K562 (cell line): Measurements from ENCODE around the gene WDR54. TPM values are rescaled to one million over a fixed set of nuclear protein-coding genes. Genes with fewer than 3 reads are reported as not detected.

ENCODE experiments used
- ELF4 ChIP-seq: fragments of 450-650 bp; formaldehyde crosslinking; IDR thresholded peaks from 2 replicates; pipeline ENCODE4 v1.4.0; 2022; ENCODE audit warnings: missing genetic modification characterization
- HDAC2 ChIP-seq: fragments of 450-650 bp; IDR thresholded peaks from 2 replicates; pipeline ENCODE4 v1.6.1; 2016; ENCODE audit warnings: mild to moderate bottlenecking
- KAT2B ChIP-seq: IDR thresholded peaks from one replicate; pipeline ENCODE4 v1.6.1; 2012; ENCODE audit warnings: low read depth, mild to moderate bottlenecking, control low read depth, inconsistent platforms, low read length, moderate library complexity
- NR4A1 ChIP-seq, 2 experiments: fragments of 250-450 bp in 1 of 2; fragments of 450-650 bp in 1 of 2; sonication (Bioruptor Pico) in 1 of 2; IDR thresholded peaks; 2 replicates each; pipeline versions ENCODE4 v1.4.0 to v1.6.1; 2016 to 2020; ENCODE audit warnings: mild to moderate bottlenecking in 2 of 2, missing compliant biosample characterization in 1 of 2, missing genetic modification characterization in 1 of 2, moderate library complexity in 1 of 2
- POLR2H ChIP-seq: IDR thresholded peaks from 2 replicates; pipeline ENCODE4 v1.6.1; 2016; ENCODE audit warnings: missing genetic modification characterization, low read depth, mild to moderate bottlenecking, control low read depth, missing compliant biosample characterization, moderate library complexity
- RBM25 ChIP-seq: fragments of 200-400 bp; formaldehyde crosslinking; IDR thresholded peaks from 2 replicates; pipeline ENCODE4 v1.6.1; 2018; ENCODE audit warnings: low read length, low read depth, moderate library complexity; ENCODE audit not compliant: severe bottlenecking
- SRF ChIP-seq, 2 experiments: fragments of 250-450, 450-650 bp in 1 of 2; sonication (Bioruptor Pico) in 1 of 2; sonication (generic) in 1 of 2; formaldehyde crosslinking; IDR thresholded peaks; 2 replicates each; pipeline versions ENCODE4 v1.5.0 to v1.5.1; 2020 to 2022; ENCODE audit warnings: mild to moderate bottlenecking in 1 of 2, missing genetic modification reagents in 1 of 2
- TAF7 ChIP-seq: fragments of 450-650 bp; IDR thresholded peaks from 2 replicates; pipeline ENCODE4 v1.6.1; 2016; ENCODE audit warnings: missing genetic modification characterization, missing compliant biosample characterization
- TAF9B ChIP-seq: fragments of 450-650 bp; IDR thresholded peaks from 2 replicates; pipeline ENCODE4 v1.6.1; 2018; ENCODE audit warnings: mild to moderate bottlenecking; ENCODE audit not compliant: partially characterized antibody
- ZNF644 ChIP-seq: fragments of 200-800 bp; sonication (Bioruptor generic); IDR thresholded peaks from 2 replicates; pipeline ENCODE4 v1.6.1; 2016; ENCODE audit warnings: low read depth, missing genetic modification characterization, missing compliant biosample characterization
- polyA plus RNA-seq, 8 experiments: library from polyadenylated mRNA; depleted of rRNA in 4 of 8; stranded (reverse) in 5 of 8; unstranded in 3 of 8; fragments of >200 nt; fragmentation: Nextera tagmentation in 2 of 8; fragmentation: Illumina TruSeq in 1 of 8; extraction: Ambion mirVana in 2 of 8; extraction: Trizol in 1 of 8; gene quantifications; 2 replicates each; pipeline versions ENCODE4 v1.2.1 to v1.2.3, GENCODE V29; 2011 to 2014; ENCODE audit warnings: inconsistent platforms in 1 of 8, missing spikeins in 1 of 8
- total RNA-seq, 7 experiments: library from RNA; depleted of rRNA in 6 of 7; stranded (reverse); fragments of >200 nt in 6 of 7; fragmentation: Illumina TruSeq in 2 of 7; extraction: Trizol in 2 of 7; gene quantifications; 2 replicates each; pipeline versions ENCODE4 v1.2.1 to v1.2.3, GENCODE V29; 2011 to 2021; ENCODE audit warnings: low replicate concordance in 1 of 7
- TF ChIP-seq, protein P1 (sequence below): fragments of 250-450 bp; sonication (Bioruptor Pico); IDR thresholded peaks from 2 replicates; pipeline ENCODE4 v1.6.1; 2021; ENCODE audit warnings: mild to moderate bottlenecking
- TF ChIP-seq, protein P2 (sequence below), 2 experiments: fragments of 450-650 bp in 1 of 2; sonication (generic) in 1 of 2; formaldehyde crosslinking; conservative IDR thresholded peaks; 2 replicates each; pipeline versions ENCODE4 v1.4.0 to v1.8.1; 2020 to 2022; ENCODE audit warnings: mild to moderate bottlenecking in 1 of 2, missing genetic modification reagents in 1 of 2
- TF ChIP-seq, protein P3 (sequence below): IDR thresholded peaks from 2 replicates; pipeline ENCODE4 v1.6.1; 2014; ENCODE audit warnings: antibody characterized with exemption
- TF ChIP-seq, protein P4 (sequence below), 2 experiments: fragments of 450-650 bp in 1 of 2; IDR thresholded peaks; 2 replicates each; pipeline ENCODE4 v1.6.1; 2011 to 2017; ENCODE audit warnings: low read depth in 2 of 2, antibody characterized with exemption in 1 of 2, borderline replicate concordance in 1 of 2, low read length in 1 of 2, mild to moderate bottlenecking in 1 of 2, mixed read lengths in 1 of 2; ENCODE audit not compliant: control insufficient read depth in 1 of 2
- TF ChIP-seq, protein P5 (sequence below): fragments of 450-650 bp; IDR thresholded peaks from 2 replicates; pipeline ENCODE4 v1.6.1; 2016
- TF ChIP-seq, protein P6 (sequence below): fragments of 450-650 bp; conservative IDR thresholded peaks from 2 replicates; pipeline ENCODE4 v1.6.1; 2016; ENCODE audit warnings: missing genetic modification characterization, low read depth, mild to moderate bottlenecking, control low read depth, missing compliant biosample characterization

The WDR54 gene
- total and polyA plus RNA-seq, 9 of the 15 experiments (the other 6 are each of a cell fraction or from before 2014, with no cell fraction given) = 5.2 to 15.2 (median 7.4) TPM

DNA sequence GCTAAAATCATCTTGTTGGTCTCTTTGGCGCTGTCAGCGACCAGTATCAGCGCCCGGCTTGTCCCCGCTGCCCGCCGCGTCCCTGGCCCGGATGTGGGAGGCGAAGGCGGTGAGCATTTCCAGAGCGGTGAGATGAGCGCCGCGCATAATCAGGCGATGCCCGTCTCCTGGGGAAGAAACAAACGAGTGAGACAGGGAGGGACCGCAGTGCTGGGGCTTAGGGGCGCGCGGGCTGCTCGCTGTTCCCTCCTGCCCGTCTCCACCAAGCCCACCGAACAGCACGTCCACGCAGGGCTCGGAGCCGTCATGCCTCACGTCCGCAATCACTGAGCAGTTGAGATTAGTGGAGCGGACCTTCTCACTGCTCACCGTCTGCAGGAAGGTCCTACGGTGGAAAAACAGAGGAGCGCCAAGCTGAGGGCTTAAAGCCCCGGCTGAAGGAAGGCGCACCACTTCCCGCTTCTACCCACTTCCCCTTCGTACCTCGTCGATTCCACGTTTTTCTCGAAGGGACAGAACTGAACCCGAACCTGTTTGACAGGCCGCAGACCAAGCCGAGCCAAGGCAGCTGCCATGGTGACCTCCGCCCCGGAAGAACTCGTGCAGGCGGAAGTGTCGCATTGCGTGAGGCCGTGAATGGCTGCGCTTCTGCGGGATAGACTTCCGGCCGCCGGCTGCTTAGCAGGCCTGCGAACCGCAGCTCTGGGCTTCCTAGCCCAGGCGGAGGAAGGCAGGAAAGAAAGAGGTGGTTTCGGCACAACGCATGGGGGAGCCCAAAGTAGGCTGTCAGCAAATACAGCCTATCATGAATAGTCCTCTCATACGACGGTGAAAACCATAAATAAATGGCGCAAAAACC lies 50.8 kb downstream of the WDR54 start, which contains the start of gene MRPL53 (continued):
- TF ChIP-seq, protein P1, sequence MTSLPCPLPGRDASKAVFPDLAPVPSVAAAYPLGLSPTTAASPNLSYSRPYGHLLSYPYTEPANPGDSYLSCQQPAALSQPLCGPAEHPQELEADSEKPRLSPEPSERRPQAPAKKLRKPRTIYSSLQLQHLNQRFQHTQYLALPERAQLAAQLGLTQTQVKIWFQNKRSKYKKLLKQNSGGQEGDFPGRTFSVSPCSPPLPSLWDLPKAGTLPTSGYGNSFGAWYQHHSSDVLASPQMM (CRISPR knock-in tag) = no peak
- no peak for TF ChIP-seq KAT2B
- TF ChIP-seq, protein P2, sequence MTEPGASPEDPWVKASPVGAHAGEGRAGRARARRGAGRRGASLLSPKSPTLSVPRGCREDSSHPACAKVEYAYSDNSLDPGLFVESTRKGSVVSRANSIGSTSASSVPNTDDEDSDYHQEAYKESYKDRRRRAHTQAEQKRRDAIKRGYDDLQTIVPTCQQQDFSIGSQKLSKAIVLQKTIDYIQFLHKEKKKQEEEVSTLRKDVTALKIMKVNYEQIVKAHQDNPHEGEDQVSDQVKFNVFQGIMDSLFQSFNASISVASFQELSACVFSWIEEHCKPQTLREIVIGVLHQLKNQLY (CRISPR knock-in tag; conservative IDR thresholded peaks at IDR 0.05) = no peak
- TF ChIP-seq, protein P3, sequence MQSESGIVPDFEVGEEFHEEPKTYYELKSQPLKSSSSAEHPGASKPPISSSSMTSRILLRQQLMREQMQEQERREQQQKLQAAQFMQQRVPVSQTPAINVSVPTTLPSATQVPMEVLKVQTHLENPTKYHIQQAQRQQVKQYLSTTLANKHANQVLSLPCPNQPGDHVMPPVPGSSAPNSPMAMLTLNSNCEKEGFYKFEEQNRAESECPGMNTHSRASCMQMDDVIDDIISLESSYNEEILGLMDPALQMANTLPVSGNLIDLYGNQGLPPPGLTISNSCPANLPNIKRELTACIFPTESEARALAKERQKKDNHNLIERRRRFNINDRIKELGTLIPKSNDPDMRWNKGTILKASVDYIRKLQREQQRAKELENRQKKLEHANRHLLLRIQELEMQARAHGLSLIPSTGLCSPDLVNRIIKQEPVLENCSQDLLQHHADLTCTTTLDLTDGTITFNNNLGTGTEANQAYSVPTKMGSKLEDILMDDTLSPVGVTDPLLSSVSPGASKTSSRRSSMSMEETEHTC = no peak
- peak; percentile 87 for TF ChIP-seq HDAC2
- TF ChIP-seq, protein P4, sequence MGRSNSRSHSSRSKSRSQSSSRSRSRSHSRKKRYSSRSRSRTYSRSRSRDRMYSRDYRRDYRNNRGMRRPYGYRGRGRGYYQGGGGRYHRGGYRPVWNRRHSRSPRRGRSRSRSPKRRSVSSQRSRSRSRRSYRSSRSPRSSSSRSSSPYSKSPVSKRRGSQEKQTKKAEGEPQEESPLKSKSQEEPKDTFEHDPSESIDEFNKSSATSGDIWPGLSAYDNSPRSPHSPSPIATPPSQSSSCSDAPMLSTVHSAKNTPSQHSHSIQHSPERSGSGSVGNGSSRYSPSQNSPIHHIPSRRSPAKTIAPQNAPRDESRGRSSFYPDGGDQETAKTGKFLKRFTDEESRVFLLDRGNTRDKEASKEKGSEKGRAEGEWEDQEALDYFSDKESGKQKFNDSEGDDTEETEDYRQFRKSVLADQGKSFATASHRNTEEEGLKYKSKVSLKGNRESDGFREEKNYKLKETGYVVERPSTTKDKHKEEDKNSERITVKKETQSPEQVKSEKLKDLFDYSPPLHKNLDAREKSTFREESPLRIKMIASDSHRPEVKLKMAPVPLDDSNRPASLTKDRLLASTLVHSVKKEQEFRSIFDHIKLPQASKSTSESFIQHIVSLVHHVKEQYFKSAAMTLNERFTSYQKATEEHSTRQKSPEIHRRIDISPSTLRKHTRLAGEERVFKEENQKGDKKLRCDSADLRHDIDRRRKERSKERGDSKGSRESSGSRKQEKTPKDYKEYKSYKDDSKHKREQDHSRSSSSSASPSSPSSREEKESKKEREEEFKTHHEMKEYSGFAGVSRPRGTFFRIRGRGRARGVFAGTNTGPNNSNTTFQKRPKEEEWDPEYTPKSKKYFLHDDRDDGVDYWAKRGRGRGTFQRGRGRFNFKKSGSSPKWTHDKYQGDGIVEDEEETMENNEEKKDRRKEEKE (IDR thresholded peaks at IDR 0.05; ENCODE audit: borderline replicate concordance in 1 of 2, control insufficient read depth in 1 of 2, low read depth in 2 of 2, low read length in 1 of 2) = no peak
- no peak for TF ChIP-seq RBM25
- no peak; the same call in 1 of the 2 replicates for TF ChIP-seq ELF4 (CRISPR knock-in tag)
- TF ChIP-seq ZNF644 (tag) = peak; percentile 89
- TF ChIP-seq TAF7 (tag) = peak; percentile 9; the same call in 1 of the 2 replicates
- TF ChIP-seq NR4A1 (CRISPR knock-in tag; IDR thresholded peaks at IDR 0.05) = 0 out of 2 replicates have a peak, but pooled peaks have one; percentile 34
- TF ChIP-seq NR4A1 (tag; IDR thresholded peaks at IDR 0.05) = peak; percentile 83
- TF ChIP-seq, protein P5, sequence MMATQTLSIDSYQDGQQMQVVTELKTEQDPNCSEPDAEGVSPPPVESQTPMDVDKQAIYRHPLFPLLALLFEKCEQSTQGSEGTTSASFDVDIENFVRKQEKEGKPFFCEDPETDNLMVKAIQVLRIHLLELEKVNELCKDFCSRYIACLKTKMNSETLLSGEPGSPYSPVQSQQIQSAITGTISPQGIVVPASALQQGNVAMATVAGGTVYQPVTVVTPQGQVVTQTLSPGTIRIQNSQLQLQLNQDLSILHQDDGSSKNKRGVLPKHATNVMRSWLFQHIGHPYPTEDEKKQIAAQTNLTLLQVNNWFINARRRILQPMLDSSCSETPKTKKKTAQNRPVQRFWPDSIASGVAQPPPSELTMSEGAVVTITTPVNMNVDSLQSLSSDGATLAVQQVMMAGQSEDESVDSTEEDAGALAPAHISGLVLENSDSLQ = peak; percentile 79
- peak; percentile 82 for TF ChIP-seq TAF9B
- TF ChIP-seq, protein P6, sequence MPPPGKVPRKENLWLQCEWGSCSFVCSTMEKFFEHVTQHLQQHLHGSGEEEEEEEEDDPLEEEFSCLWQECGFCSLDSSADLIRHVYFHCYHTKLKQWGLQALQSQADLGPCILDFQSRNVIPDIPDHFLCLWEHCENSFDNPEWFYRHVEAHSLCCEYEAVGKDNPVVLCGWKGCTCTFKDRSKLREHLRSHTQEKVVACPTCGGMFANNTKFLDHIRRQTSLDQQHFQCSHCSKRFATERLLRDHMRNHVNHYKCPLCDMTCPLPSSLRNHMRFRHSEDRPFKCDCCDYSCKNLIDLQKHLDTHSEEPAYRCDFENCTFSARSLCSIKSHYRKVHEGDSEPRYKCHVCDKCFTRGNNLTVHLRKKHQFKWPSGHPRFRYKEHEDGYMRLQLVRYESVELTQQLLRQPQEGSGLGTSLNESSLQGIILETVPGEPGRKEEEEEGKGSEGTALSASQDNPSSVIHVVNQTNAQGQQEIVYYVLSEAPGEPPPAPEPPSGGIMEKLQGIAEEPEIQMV (tag) = 0 out of 2 replicates have a peak, but pooled peaks have one; percentile 52
- TF ChIP-seq SRF (CRISPR knock-in tag; IDR thresholded peaks at IDR 0.05) = peak in 1 of 2 experiments; percentile 60; a peak in 2 of 4 replicates
- peak; percentile 95 for TF ChIP-seq POLR2H (tag)
